K562 (cell line): Measurements from ENCODE around the gene ARHGEF6. TPM values are rescaled to one million over a fixed set of nuclear protein-coding genes. Genes with fewer than 3 reads are reported as not detected.

Experiments used
- ATAC-seq: fragments of 200-7000 bp; cut with Tn5 transposase; 3 replicates; pipeline ENCODE4 v1.9.1; 2020; ENCODE audit warnings: moderate library complexity
- BruUV-seq: library from RNA; stranded (reverse); fragments of 400-500 nt; replicated peaks from 2 replicates; lab custom pipeline; 2021; lab: Mats Ljungman, UMichigan
- CTCF ChIA-PET: fragments of 300-600 bp; formaldehyde crosslinking; extraction: SDS; loops from one replicate; lab custom pipeline; 2021; ENCODE audit warnings: low intra/inter-chr PET ratio; lab: Yijun Ruan, JAX
- POLR2A ChIA-PET: fragments of 300-600, 350-650 bp; sonication (Branson Sonifier 250); formaldehyde crosslinking; extraction: SDS; loops from one replicate; lab custom pipeline; 2021; ENCODE audit warnings: antibody characterized with exemption, inconsistent platforms; lab: Yijun Ruan, JAX
- DNase-seq, 4 experiments: peaks; one replicate each; pipeline versions ENCODE4 v3.0.0 to v3.0.0-alpha.2; 2011 to 2018; ENCODE audit warnings: low spot score in 3 of 4, mixed read lengths in 3 of 4; ENCODE audit errors: extremely low read depth in 1 of 4
- FAIRE-seq: peaks from 2 replicates; lab custom pipeline; 2011; peaks lifted over from hg19 to GRCh38; lab: Jason Lieb, UNC
- H2AFZ ChIP-seq: 2 replicates; pipeline ENCODE4 v1.6.0; 2011; ENCODE audit warnings: low read depth, low read length, control low read depth, inconsistent platforms
- H3K27ac ChIP-seq: fragments of 200-600 bp; 3 replicates; pipeline ENCODE4 v1.8.0; 2011; ENCODE audit warnings: low read depth, mild to moderate bottlenecking, control low read depth, inconsistent platforms, low read length, moderate library complexity, mixed read lengths; ENCODE audit errors: extremely low read depth
- H3K27me3 ChIP-seq, 2 experiments: fragments of 300-600 bp in 1 of 2; 2 replicates in 1 of 2; 3 replicates in 1 of 2; pipeline versions ENCODE4 v1.6.0 to v1.8.0; 2011; ENCODE audit warnings: inconsistent platforms in 2 of 2, low read length in 2 of 2, mild to moderate bottlenecking in 1 of 2, mixed read lengths in 1 of 2, moderate library complexity in 1 of 2; ENCODE audit not compliant: control insufficient read depth in 2 of 2, insufficient read depth in 2 of 2
- H3K36me3 ChIP-seq: fragments of 300-600 bp; 3 replicates; pipeline ENCODE4 v1.8.0; 2011; ENCODE audit warnings: mild to moderate bottlenecking, low read length, inconsistent platforms; ENCODE audit not compliant: control insufficient read depth, insufficient read depth
- H3K4me1 ChIP-seq, 2 experiments: fragments of 200-600 bp in 1 of 2; replicated peaks in 1 of 2; 2 replicates in 1 of 2; 3 replicates in 1 of 2; pipeline versions ENCODE4 v1.5.1 to v1.8.0; 2011; ENCODE audit warnings: inconsistent platforms in 2 of 2, low read length in 2 of 2, mild to moderate bottlenecking in 1 of 2, mixed read lengths in 1 of 2, moderate library complexity in 1 of 2; ENCODE audit not compliant: control insufficient read depth in 2 of 2, insufficient read depth in 2 of 2
- H3K4me2 ChIP-seq: 2 replicates; pipeline ENCODE4 v1.6.1; 2011; ENCODE audit warnings: low read length, control low read depth, inconsistent platforms, mixed read lengths; ENCODE audit not compliant: insufficient read depth
- H3K4me3 ChIP-seq: fragments of 200-600 bp; sonication (generic), shearing (Covaris generic); 2 replicates; pipeline ENCODE4 v1.5.1; 2016; ENCODE audit warnings: control low read depth, inconsistent platforms
- H3K79me2 ChIP-seq: fragments of 200-600 bp; 3 replicates; pipeline ENCODE4 v1.8.0; 2011; ENCODE audit warnings: low read length, inconsistent platforms; ENCODE audit not compliant: control insufficient read depth, insufficient read depth
- H3K9ac ChIP-seq, 2 experiments: 2 replicates each; pipeline versions ENCODE4 v1.6.0 to v1.6.1; 2011; ENCODE audit warnings: low read depth in 2 of 2, low read length in 2 of 2, control low read depth in 1 of 2, inconsistent platforms in 1 of 2, mild to moderate bottlenecking in 1 of 2, mixed read lengths in 1 of 2; ENCODE audit not compliant: insufficient read depth in 1 of 2
- H3K9me1 ChIP-seq: one replicate; pipeline ENCODE4 v1.6.0; 2011; ENCODE audit warnings: inconsistent platforms, mild to moderate bottlenecking, low read length, moderate library complexity; ENCODE audit not compliant: control insufficient read depth, insufficient read depth
- H3K9me3 ChIP-seq: replicated peaks from 2 replicates; pipeline ENCODE4 v1.5.1; 2011; ENCODE audit warnings: low read depth, low read length, inconsistent platforms; ENCODE audit not compliant: control insufficient read depth, insufficient read depth
- H4K20me1 ChIP-seq: replicated peaks from 2 replicates; pipeline ENCODE4 v1.6.1; 2011; ENCODE audit warnings: low read length, inconsistent platforms, mixed read lengths; ENCODE audit not compliant: control insufficient read depth, insufficient read depth
- ELF2 ChIP-seq: fragments of 250-450 bp; sonication (Bioruptor Pico); IDR thresholded peaks from 2 replicates; pipeline ENCODE4 v1.5.0; 2021; ENCODE audit warnings: mild to moderate bottlenecking
- KDM4B ChIP-seq, 2 experiments: fragments of 450-650 bp in 1 of 2; sonication (generic) in 1 of 2; IDR thresholded peaks; 2 replicates each; pipeline ENCODE4 v1.6.1; 2016 to 2017; ENCODE audit warnings: borderline replicate concordance in 2 of 2, antibody characterized with exemption in 1 of 2, low read depth in 1 of 2, mild to moderate bottlenecking in 1 of 2
- MXI1 ChIP-seq: IDR thresholded peaks from 2 replicates; pipeline ENCODE4 v1.6.1; 2011; ENCODE audit warnings: low read depth, mild to moderate bottlenecking, improper control_type of control experiment, low read length
- NFIC ChIP-seq: fragments of 450-650 bp; IDR thresholded peaks from 2 replicates; pipeline ENCODE4 v1.6.1; 2017; ENCODE audit warnings: mild to moderate bottlenecking, inconsistent platforms
- ZNF764 ChIP-seq: fragments of 250-450 bp; sonication (Bioruptor Pico); IDR thresholded peaks from 2 replicates; pipeline ENCODE4 v1.4.0; 2020; ENCODE audit warnings: low read depth, mild to moderate bottlenecking, moderate library complexity
- WGBS: fragments of 100-300 bp; shearing (Covaris generic); methylation state at CpG from one replicate; pipeline ENCODE4 v1.1.6; 2016; ENCODE audit warnings: low coverage, mixed read lengths; ENCODE audit not compliant: insufficient coverage; ENCODE audit errors: missing lambda C conversion rate; 5-methylcytosine and 5-hydroxymethylcytosine counted together
- in situ Hi-C: fragments of 300-500 bp; cut with MboI; formaldehyde crosslinking; loops from 4 replicates; pipeline ENCODE4 v1.15.0; 2018; ENCODE audit warnings: inconsistent platforms, mixed read lengths
- intact Hi-C: fragments of 100-400 bp; cut with micrococcal nuclease; formaldehyde crosslinking; loops from 2 replicates; pipeline ENCODE4 v1.14.2; 2022
- polyA plus RNA-seq, 8 experiments: library from polyadenylated mRNA; depleted of rRNA in 4 of 8; stranded (reverse) in 5 of 8; unstranded in 3 of 8; fragments of >200 nt; fragmentation: Nextera tagmentation in 2 of 8; fragmentation: Illumina TruSeq in 1 of 8; extraction: Ambion mirVana in 2 of 8; extraction: Trizol in 1 of 8; gene quantifications; 2 replicates each; pipeline versions ENCODE4 v1.2.1 to v1.2.3, GENCODE V29; 2011 to 2014; ENCODE audit warnings: inconsistent platforms in 1 of 8, missing spikeins in 1 of 8
- total RNA-seq, 7 experiments: library from RNA; depleted of rRNA in 6 of 7; stranded (reverse); fragments of >200 nt in 6 of 7; fragmentation: Illumina TruSeq in 2 of 7; extraction: Trizol in 2 of 7; gene quantifications; 2 replicates each; pipeline versions ENCODE4 v1.2.1 to v1.2.3, GENCODE V29; 2011 to 2021; ENCODE audit warnings: low replicate concordance in 1 of 7

Gene ARHGEF6
- total and polyA plus RNA-seq, 9 of the 15 experiments (the other 6 are each of a cell fraction or from before 2014, with no cell fraction given): 2.9 to 22.1 (median 13.3) TPM

- Histone ChIP-seq H3K27me3 (no peaks in the 10 kb centered on the region), H3K9me1 (no peaks in the 10 kb centered on the region), H3K9ac (no peak overlapping the region), H2AFZ (no peak overlapping the region)
- no peak for TF ChIP-seq ELF2 (CRISPR knock-in tag)
- TF ChIP-seq, all 486 proteins: peak for 0
- H3K36me3 ChIP-seq: no peaks in the 10 kb centered on the region
- intact Hi-C loops: loop anchor here (5.0 kb wide), 1 partner anchor 187 kb away; the partner anchor contains the start of gene HTATSF1
- no peaks in the 10 kb centered on the region for H3K79me2 ChIP-seq
- DNase-seq: no peak
- WGBS: 45% methylated on average over 5 of the region's 5 CpGs
- no peaks in the 10 kb centered on the region for H4K20me1 ChIP-seq
- no peak overlapping the region for H3K4me3 ChIP-seq
- BruUV-seq: no TSS peak
- no peaks in the 10 kb centered on the region for H3K9me3 ChIP-seq
- no peak overlapping the region for H3K4me2 ChIP-seq
- in situ Hi-C loops: loop anchor here (25.0 kb wide), 1 partner anchor 647 kb away; no protein-coding TSS in a partner anchor
- no peak overlapping the region for H3K27ac ChIP-seq
- H3K4me1 ChIP-seq: no peaks in the 10 kb centered on the region
- FAIRE-seq: no peak
- CTCF ChIA-PET: no interaction called here
- no peak for ATAC-seq
- POLR2A ChIA-PET: no interaction called here
These were observed 96.6 kb downstream of the ARHGEF6 start for GRCh38 chrX:136684120-136684519.

GRCh38 chrX:136679531-136679930 lies 101.2 kb downstream of the ARHGEF6 start:
- H4K20me1 ChIP-seq: no peaks in the 10 kb centered on the region
- no peaks in the 10 kb centered on the region for H3K79me2 ChIP-seq
- no peak overlapping the region for H3K9ac ChIP-seq
- no peak overlapping the region for H3K27ac ChIP-seq
- ChIA-PET POLR2A (no interaction called here), CTCF (no interaction called here)
- no peak overlapping the region for H2AFZ ChIP-seq
- TF ChIP-seq KDM4B (IDR thresholded peaks at IDR 0.05; ENCODE audit: borderline replicate concordance in 2 of 2, low read depth in 1 of 2) (no peak), NFIC (peak; percentile 29; the same call in 1 of the 2 replicates), MXI1 (no peak), ZNF764 (CRISPR knock-in tag) (no peak)
- no peaks in the 10 kb centered on the region for H3K9me3 ChIP-seq
- intact Hi-C loops (no loop called here), in situ Hi-C loops (loop anchor here (25.0 kb wide), 1 partner anchor 642 kb away; no protein-coding TSS in a partner anchor)
- 18% methylated on average over 6 of the region's 6 CpGs for WGBS
- no peaks in the 10 kb centered on the region for H3K36me3 ChIP-seq
- ATAC-seq (no peak), DNase-seq (no peak), FAIRE-seq (no peak)
- H3K9me1 ChIP-seq: no peaks in the 10 kb centered on the region
- no peak overlapping the region for H3K4me3 ChIP-seq
- no peak overlapping the region for H3K4me2 ChIP-seq
- H3K27me3 ChIP-seq: no peaks in the 10 kb centered on the region
- no TSS peak for BruUV-seq
- H3K4me1 ChIP-seq: no peaks in the 10 kb centered on the region
